Fibroblast of skin of left quadriceps (primary cell): ENCODE data around the gene LPAR3.
A peak's percentile ranks its signal among the peaks of the same experiment; 100 is the strongest.
"Not testable (repeated sequence)": the region's sequence is repeated elsewhere in the genome, so short reads cannot be mapped to it uniquely, and the experiment has no call there.

ENCODE experiments used
- DNase-seq, 2 experiments: peaks; one replicate each; pipeline ENCODE4 v3.0.0-alpha.2; 2013; ENCODE audit warnings: low read depth in 2 of 2

The LPAR3 gene

DNA sequence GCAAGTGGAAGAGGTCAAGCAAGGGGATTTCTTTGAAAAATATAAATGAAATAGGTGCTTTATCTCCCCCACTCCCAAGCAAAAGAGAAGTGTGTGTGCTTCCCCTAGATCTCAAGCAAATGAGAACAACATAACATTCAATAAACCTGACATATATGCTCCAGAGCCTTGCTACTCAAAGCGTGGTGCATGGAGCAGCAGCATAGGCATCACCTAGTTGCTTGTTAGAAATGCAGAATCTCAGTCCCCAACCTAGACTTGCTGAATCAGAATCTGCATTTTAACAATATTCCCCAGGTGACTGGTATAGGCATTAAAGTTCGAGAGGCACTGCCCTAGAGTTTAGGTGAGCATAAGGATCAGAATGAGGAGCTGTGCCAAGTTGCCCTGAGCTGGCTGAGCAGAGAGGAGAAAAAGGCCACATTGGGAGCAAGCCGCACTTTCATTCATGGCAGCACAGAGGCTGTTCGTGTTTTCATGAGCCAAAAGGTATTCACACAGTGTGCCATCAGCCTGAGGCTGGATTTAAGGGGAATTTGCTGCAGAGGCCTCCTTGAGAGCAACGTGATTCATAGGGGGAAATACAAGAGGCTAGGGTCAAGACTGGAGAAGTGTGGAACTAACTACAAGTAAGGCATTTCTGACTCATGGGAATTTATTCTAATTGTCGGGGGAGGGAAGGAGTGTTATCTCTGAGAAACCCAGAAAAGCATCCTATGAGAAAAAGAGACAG lies 14.3 kb upstream of the LPAR3 start:
- peak in 1 of 2 experiments; percentile 12 for DNase-seq

GRCh38 chr1:84902727-84903126 lies 9.7 kb upstream of the LPAR3 start:
- not testable (repeated sequence) for DNase-seq

DNA sequence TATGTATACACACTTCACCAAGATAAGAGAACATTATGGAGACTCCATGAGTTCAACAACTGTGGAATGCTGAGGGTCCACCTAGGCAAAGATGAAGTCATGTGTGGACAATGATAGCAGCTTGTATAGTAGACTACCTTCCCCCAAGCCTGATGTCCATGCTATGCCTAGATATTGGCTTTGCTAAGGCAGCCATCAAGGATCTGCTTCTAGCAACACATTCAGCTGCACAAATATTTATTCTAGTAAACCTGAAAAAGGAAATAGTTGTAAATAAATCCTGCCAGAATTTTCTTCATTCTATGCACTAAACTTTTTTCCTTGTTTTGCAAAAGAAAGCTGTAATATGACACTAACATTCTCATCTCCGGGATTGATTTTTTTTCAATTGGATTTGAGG lies 7.0 kb upstream of the LPAR3 start:
- no peak for DNase-seq

GRCh38 chr1:84896279-84896678 lies 3.3 kb upstream of the LPAR3 start:
- DNase-seq: no peak

DNA sequence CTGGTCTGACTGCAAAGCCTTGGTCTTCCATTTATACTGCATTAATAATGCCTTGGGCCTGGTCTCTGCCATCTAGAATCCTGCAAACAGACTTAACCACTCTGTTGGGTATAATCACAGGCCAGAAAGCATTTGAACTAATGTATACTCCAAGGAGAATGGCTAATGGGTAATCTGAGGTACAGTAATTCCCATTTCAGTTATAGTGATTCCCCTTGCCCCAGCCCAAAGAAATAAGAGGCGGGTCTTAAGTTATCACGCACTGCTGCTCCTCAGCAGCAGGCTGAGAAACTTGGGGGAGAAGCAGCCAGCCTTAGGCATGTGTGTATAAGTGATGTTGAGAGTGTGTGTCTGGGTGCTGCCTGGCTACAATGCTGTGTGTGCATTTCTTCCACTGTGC lies 2.4 kb downstream of the LPAR3 start:
- DNase-seq: no peak

GRCh38 chr1:84889437-84889836 lies 3.6 kb downstream of the LPAR3 start:
- no peak for DNase-seq

- DNase-seq: no peak
Measured at GRCh38 chr1:84888753-84889152, 4.3 kb downstream of the LPAR3 start.

DNA sequence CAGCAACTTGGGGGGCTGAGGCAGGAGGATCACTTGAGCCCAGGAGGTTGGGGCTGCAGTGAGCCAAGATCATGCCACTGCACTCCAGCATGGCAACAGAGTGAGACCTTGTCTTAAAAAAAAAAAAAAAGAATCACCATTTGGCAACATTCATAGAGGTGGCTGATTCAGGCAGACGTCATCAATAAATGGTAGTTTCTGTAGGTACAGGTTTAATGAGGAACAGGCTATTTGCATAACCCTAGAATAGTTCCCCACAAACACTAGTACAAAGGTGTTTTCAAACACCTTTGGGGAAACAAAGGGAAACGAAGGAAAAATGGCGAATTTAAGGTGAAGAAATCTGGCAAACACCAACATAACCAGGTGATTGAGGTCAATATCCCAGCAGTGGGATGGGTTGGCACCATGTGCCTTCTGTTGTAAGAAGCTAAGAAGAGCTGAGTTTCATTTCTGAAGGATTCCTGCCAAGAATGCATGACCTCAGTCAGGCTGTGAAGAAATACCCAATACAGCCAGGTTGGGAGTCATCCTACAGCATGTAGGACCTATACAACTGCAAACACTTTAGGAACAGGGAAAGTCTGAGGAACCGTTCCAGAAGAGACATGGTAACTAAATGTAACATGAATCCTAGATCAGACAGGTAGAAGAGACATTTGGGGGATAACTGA lies 5.6 kb downstream of the LPAR3 start:
- no peak for DNase-seq

GRCh38 chr1:84885469-84885868 lies 7.5 kb downstream of the LPAR3 start:
- DNase-seq: no peak

DNA sequence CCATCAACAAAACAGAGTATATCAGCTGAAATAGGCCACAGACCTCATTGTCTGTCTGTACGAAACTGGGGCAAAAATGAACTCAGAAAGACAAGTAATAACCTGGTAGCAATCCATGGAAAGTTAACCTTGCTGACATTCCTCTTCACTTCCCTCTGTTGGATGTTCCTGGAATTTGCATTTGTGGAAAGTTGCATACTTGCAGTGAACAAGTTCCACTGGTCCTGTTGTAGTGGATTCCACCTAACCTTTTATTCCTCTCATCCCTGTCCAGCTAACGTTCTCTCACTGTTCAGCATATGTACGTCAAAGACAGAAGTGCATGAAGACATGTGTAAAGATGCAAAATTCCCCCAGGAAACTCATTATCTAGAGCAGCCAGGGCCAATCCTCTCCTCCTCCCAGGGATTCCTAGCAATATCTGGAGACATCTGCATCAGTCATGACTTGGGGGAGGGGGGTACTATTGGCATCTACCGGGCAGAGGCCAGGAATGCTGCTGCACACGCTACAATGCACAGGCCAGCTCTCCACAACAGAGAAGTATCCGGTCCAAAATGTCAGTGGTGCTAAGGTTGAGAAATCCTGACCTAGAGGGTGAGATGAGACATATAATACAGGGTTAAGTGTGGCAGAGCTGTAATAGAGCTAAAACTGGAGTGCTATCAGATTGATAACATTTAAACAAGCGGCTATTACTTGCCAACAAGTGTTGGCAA lies 8.2 kb downstream of the LPAR3 start:
- DNase-seq: no peak

GRCh38 chr1:84883286-84883685 lies 9.7 kb downstream of the LPAR3 start:
- DNase-seq: no peak

DNA sequence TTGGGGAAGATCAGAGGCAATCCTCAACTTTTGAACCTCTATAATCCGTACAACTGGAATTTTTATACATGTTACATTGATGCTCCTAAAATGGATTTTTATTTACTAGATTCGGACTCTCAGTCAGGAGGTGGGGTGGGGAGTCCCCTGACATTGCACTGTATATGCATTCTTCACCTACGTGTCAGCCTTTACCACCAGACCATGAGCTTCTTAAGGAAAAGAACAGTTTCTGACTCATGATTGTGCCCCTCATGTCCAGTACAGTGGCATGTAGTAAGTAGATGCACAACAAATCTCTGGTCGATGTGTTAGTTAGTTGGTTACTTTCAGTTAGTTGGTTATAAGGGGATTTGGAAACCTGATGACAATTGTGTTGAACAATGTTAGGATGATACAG lies 15.4 kb downstream of the LPAR3 start:
- DNase-seq: no peak

GRCh38 chr1:84876353-84876752 lies 16.7 kb downstream of the LPAR3 start:
- no peak for DNase-seq

DNA sequence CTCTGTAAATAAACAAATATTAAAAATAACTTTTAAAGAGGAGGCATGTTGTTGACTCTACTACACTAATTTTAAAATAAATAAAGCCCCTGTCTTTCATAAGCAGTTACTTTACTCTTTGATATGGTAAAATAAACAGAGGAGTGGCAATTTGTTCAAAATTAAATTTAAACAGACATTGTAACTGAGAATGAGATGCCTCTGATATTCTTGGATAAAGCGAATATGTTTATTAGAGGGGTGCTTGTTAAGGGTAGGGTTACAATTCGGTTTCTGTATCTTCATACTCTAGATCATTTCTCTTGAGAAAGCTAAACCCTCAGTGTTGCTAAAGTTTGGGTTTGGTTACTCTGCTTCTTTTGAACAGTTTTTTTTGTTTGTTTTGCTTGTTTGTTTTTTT lies 19.6 kb downstream of the LPAR3 start:
- DNase-seq: no peak

DNA sequence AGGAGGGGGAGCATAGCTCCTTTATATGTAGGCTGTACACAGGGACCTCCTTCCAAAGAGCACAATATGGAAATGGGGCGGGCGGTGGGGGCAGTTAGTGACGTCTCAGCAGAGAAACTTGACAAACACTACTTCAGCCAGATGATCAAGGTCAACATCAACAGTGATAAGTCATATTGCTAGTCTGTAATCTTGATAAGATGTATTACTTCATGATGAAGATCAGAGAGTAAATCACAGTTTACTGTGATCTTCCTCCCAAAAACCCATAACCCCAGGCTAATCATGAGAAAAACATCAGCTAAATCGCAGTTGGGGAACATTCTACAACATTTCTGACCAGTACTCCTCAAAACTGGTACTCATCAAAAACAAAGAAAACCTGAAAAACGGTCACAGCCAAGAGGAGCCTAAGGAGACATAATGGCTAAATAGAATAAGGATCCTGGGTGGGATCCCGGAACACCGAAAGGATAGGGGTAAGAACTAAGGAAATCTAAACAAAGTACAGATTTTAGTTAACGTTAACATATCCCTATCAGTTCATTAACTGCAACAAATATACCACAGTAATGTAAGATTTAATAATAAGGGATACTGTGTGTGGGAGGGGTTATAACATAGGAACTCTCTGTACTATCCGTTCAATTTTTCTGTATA lies 20.2 kb downstream of the LPAR3 start:
- DNase-seq: no peak

DNA sequence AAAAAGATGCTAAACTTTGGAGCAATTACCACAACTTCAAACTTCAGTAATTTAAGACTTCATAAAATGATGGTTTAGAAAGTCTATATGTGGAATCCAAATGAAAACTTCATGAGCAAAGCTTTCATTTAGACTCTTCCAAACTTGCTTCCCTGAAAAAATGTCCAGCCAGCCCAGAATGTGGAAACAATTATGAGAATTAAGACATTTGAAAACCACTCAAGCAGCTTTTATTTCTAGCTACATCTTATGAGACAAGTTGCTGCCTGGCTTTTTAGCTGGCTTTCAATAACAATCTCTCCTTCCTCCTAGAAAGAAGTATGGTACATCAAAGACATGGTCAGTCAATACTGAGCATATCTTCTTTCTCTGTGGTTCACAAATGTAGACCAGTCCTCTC lies 21.8 kb downstream of the LPAR3 start:
- DNase-seq: peak; percentile 46 to 47

GRCh38 chr1:84870591-84870990 lies 22.4 kb downstream of the LPAR3 start:
- DNase-seq: no peak

GRCh38 chr1:84869720-84870119 lies 23.3 kb downstream of the LPAR3 start:
- DNase-seq: peak; percentile 62

GRCh38 chr1:84862810-84863251 lies 30.2 kb downstream of the LPAR3 start:
- DNase-seq: no peak

GRCh38 chr1:84861988-84862644 lies 30.9 kb downstream of the LPAR3 start:
- DNase-seq: no peak

DNA sequence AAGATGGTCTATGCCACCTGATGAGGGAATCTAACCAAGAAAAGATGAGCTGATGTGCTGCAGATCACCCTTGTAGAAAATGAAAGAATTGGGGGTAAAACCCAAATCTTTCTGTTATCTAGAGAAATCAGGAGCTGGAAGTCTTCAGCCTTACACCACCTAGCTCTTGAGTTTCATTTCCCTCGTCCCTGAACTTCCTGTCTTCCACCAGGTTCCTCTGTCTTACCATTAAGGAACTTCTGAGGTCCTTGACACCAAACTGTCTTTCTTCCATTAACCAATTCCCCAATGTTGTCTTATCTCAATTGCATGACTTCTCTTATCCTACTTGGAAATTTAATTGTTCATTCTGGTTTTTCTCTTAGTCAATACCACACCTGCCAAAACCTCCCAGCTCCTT lies 31.5 kb downstream of the LPAR3 start:
- no peak for DNase-seq

GRCh38 chr1:84859866-84860265 lies 33.1 kb downstream of the LPAR3 start:
- no peak for DNase-seq
